ENCODE results near the gene ACCS. TPM values are rescaled to one million over a fixed set of nuclear protein-coding genes. Genes with fewer than 3 reads are reported as not detected.
A peak's percentile ranks its signal among the peaks of the same experiment; 100 is the strongest.

The ACCS gene
- total RNA-seq, 1 experiment from 2014 or later: 7.5 TPM

- Histone ChIP-seq H3T11ph (ENCODE audit: low read length) (no peak overlapping the region), H2AFZ (ENCODE audit: low read length) (no peak overlapping the region)
- WGBS (ENCODE audit: extremely low coverage, insufficient read length, low lambda C conversion rate): no CpG with 5 or more reads among the region's 11 CpGs
Observed at GRCh38 chr11:44094260-44094868, 28.3 kb downstream of the ACCS start.

More at GRCh38 chr11:44094260-44094868, 28.3 kb downstream of the ACCS start:
- no peak overlapping the region; a peak in 1 of 7 replicates for H3K27ac Mint-ChIP-seq
- Histone ChIP-seq H3K4me2 (ENCODE audit: insufficient read depth, insufficient read length, low read length) (no peak overlapping the region), H3K4ac (ENCODE audit: low read depth, low read length) (no peak overlapping the region), H3K79me2 (ENCODE audit: insufficient read depth, low read length) (no peaks in the 10 kb centered on the region), H3K27me3 (ENCODE audit: insufficient read depth, low read length) (no peaks in the 10 kb centered on the region), H2BK5ac (ENCODE audit: insufficient read length, low read length) (no peak overlapping the region), H4K5ac (ENCODE audit: insufficient read length, low read depth, low read length) (no peak overlapping the region), H3K14ac (ENCODE audit: insufficient read depth, low read length) (no peak overlapping the region), H2BK20ac (ENCODE audit: low read depth, low read length, poor library complexity, severe bottlenecking) (no peak overlapping the region), H2BK120ac (ENCODE audit: low read depth, low read length, poor library complexity, severe bottlenecking) (no peak overlapping the region), H3K9me3 (ENCODE audit: control insufficient read depth, low read depth, low read length) (no peaks in the 10 kb centered on the region), H3K79me1 (ENCODE audit: insufficient read depth, low read depth, low read length, poor library complexity, severe bottlenecking) (no peaks in the 10 kb centered on the region), H3K27ac (ENCODE audit: insufficient read length, low read depth, low read length) (no peak overlapping the region), H4K91ac (ENCODE audit: insufficient read length, low read depth, low read length) (no peak overlapping the region), H2BK15ac (ENCODE audit: low read depth, low read length) (no peak overlapping the region), H2AK5ac (ENCODE audit: insufficient read length, low read length) (no peak overlapping the region), H3K4me1 (ENCODE audit: insufficient read depth, low read length) (no peaks in the 10 kb centered on the region), H4K20me1 (ENCODE audit: control insufficient read depth, insufficient read depth, insufficient read length) (no peaks in the 10 kb centered on the region), H3K23me2 (ENCODE audit: insufficient read length, low read depth, low read length, poor library complexity, severe bottlenecking) (peaks cover 9% of the 10 kb centered on the region), H3K18ac (ENCODE audit: insufficient read length, low read depth, low read length) (no peak overlapping the region), H3K56ac (ENCODE audit: insufficient read length, low read depth, low read length) (no peak overlapping the region), H3K23ac (ENCODE audit: insufficient read length, low read depth, low read length) (no peak overlapping the region), H2BK12ac (ENCODE audit: insufficient read length, low read depth, low read length) (no peak overlapping the region), H4K8ac (replicated peaks; ENCODE audit: insufficient read length, low read depth, low read length) (no peak overlapping the region), H3K9ac (ENCODE audit: extremely low read depth, insufficient read length, low read length) (no peak overlapping the region)
- peaks cover 3 to 8% of the 10 kb centered on the region in 2 experiments; a peak in 4 of 5 replicates for H3K9me3 Mint-ChIP-seq
- TF ChIP-seq CTCF (conservative IDR thresholded peaks at IDR 0.05): peak; percentile 81
- peaks cover 11 to 12% of the 10 kb centered on the region in 2 experiments for H3K4me1 Mint-ChIP-seq
- H3K27me3 Mint-ChIP-seq (ENCODE audit: low read depth): peaks cover 3% of the 10 kb centered on the region; the same call in 1 of the 2 replicates
- peaks cover 0 to 1% (median 0%) of the 10 kb centered on the region in 3 experiments; a peak in 1 of 7 replicates for H3K36me3 Mint-ChIP-seq (ENCODE audit: insufficient read depth in 1 of 3, low read depth in 3 of 3)
- peak; percentile 77 for DNase-seq
- peak overlapping the region; percentile 43 to 60; a peak in 4 of 5 replicates for H3K4me3 Mint-ChIP-seq

All from H9 (cell line).